AG08395 (cell line): Measurements from ENCODE around the gene NLRP7.
"Not testable (repeated sequence)": the region's sequence is repeated elsewhere in the genome, so short reads cannot be mapped to it uniquely, and the experiment has no call there.

ENCODE experiments used
- DNase-seq: peaks from one replicate; pipeline ENCODE4 v3.0.0; 2012; ENCODE audit warnings: mixed read lengths, low spot score

The NLRP7 gene

GRCh38 chr19:54919646-54920563, 27.4 kb downstream of the NLRP7 start:
- DNase-seq = not testable (repeated sequence)

GRCh38 chr19:54918499-54918898, 28.8 kb downstream of the NLRP7 start:
- DNase-seq = no peak

- no peak for DNase-seq
Observed at GRCh38 chr19:54916822-54917221, 30.5 kb downstream of the NLRP7 start.

- DNase-seq = not testable (repeated sequence)
Observed at GRCh38 chr19:54907899-54908298, 39.4 kb downstream of the NLRP7 start.

- no peak for DNase-seq
Observed at GRCh38 chr19:54906819-54907218, 40.5 kb downstream of the NLRP7 start.

GRCh38 chr19:54905803-54906511, 41.4 kb downstream of the NLRP7 start, which contains the start of gene NCR1:
Gene NCR1, plus strand, starts transcription at chr19:54906148. Its CDS starts 40 bp downstream, at chr19:54906188.
- no peak for DNase-seq

- DNase-seq = no peak
Observed at GRCh38 chr19:54905421-54905802, 41.9 kb downstream of the NLRP7 start.

GRCh38 chr19:54904261-54904660, 43.1 kb downstream of the NLRP7 start:
- not testable (repeated sequence) for DNase-seq

GRCh38 chr19:54903303-54903702, 44.0 kb downstream of the NLRP7 start:
- DNase-seq = no peak

GRCh38 chr19:54902061-54902460, 45.3 kb downstream of the NLRP7 start:
- DNase-seq = no peak

GRCh38 chr19:54901153-54901552, 46.2 kb downstream of the NLRP7 start:
- not testable (repeated sequence) for DNase-seq

- DNase-seq = not testable (repeated sequence)
Observed at GRCh38 chr19:54899646-54900045, 47.7 kb downstream of the NLRP7 start.

- DNase-seq = not testable (repeated sequence)
Observed at GRCh38 chr19:54898685-54899084, 48.6 kb downstream of the NLRP7 start.

GRCh38 chr19:54896036-54896435, 51.3 kb downstream of the NLRP7 start:
- DNase-seq = no peak

- DNase-seq = not testable (repeated sequence)
Observed at GRCh38 chr19:54894106-54894505, 53.2 kb downstream of the NLRP7 start.

- DNase-seq = no peak
Observed at GRCh38 chr19:54893406-54893805, 53.9 kb downstream of the NLRP7 start.

- DNase-seq = no peak
Observed at GRCh38 chr19:54889566-54889965, 57.8 kb downstream of the NLRP7 start.

GRCh38 chr19:54888239-54888638, 59.1 kb downstream of the NLRP7 start:
- no peak for DNase-seq

GRCh38 chr19:54883228-54883627, 64.1 kb downstream of the NLRP7 start:
- no peak for DNase-seq

- DNase-seq = no peak
Observed at GRCh38 chr19:54882758-54883157, 64.6 kb downstream of the NLRP7 start.

- no peak for DNase-seq
Observed at GRCh38 chr19:54881884-54882283, 65.4 kb downstream of the NLRP7 start.

- DNase-seq = no peak
Observed at GRCh38 chr19:54877471-54877870, 69.9 kb downstream of the NLRP7 start.

- DNase-seq = no peak
Observed at GRCh38 chr19:54875506-54875905, 71.8 kb downstream of the NLRP7 start.
